ENCODE data around the gene CAP2.

GRCh38 chr6:17600527-17601385 is 207.4 kb downstream of the CAP2 start:
- no peak for TF ChIP-seq POLR2A (IDR thresholded peaks at IDR 0.05)
- TF ChIP-seq, protein P1, sequence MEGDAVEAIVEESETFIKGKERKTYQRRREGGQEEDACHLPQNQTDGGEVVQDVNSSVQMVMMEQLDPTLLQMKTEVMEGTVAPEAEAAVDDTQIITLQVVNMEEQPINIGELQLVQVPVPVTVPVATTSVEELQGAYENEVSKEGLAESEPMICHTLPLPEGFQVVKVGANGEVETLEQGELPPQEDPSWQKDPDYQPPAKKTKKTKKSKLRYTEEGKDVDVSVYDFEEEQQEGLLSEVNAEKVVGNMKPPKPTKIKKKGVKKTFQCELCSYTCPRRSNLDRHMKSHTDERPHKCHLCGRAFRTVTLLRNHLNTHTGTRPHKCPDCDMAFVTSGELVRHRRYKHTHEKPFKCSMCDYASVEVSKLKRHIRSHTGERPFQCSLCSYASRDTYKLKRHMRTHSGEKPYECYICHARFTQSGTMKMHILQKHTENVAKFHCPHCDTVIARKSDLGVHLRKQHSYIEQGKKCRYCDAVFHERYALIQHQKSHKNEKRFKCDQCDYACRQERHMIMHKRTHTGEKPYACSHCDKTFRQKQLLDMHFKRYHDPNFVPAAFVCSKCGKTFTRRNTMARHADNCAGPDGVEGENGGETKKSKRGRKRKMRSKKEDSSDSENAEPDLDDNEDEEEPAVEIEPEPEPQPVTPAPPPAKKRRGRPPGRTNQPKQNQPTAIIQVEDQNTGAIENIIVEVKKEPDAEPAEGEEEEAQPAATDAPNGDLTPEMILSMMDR (IDR thresholded peaks at IDR 0.05) = no peak
